Body of pancreas (tissue), 4 donors: ENCODE measurements around the gene ASCC3. TPM values are rescaled to one million over a fixed set of nuclear protein-coding genes. Genes with fewer than 3 reads are reported as not detected.

ENCODE experiments used
- ATAC-seq: fragments of 150-250 bp; one replicate; pipeline ENCODE4 v1.9.1; 2016
- DNase-seq, 4 donors: peaks; one replicate each; pipeline ENCODE4 v3.0.0-alpha.2; 2019
- H3K27ac ChIP-seq, 4 donors: fragments of 200-600 bp; sonication (generic); 1 replicate in 3 of 4; 2 replicates in 1 of 4; pipeline versions ENCODE4 v1.5.1 to v1.6.1; 2016 to 2019; ENCODE audit warnings: mild to moderate bottlenecking in 1 of 4, mixed read lengths in 1 of 4, moderate library complexity in 1 of 4
- H3K27me3 ChIP-seq, 2 donors: fragments of 200-600 bp; sonication (generic); one replicate each; pipeline ENCODE4 v1.6.0; 2016; ENCODE audit warnings: mild to moderate bottlenecking in 1 of 2
- H3K36me3 ChIP-seq, 2 donors: fragments of 200-600 bp; sonication (generic); replicated peaks in 1 of 2; 2 replicates each; pipeline ENCODE4 v1.5.1; 2016; ENCODE audit warnings: low read depth in 2 of 2; ENCODE audit not compliant: insufficient read depth in 1 of 2
- H3K4me1 ChIP-seq: fragments of 200-600 bp; sonication (generic); one replicate; pipeline ENCODE4 v1.6.0; 2016
- H3K4me3 ChIP-seq, 2 donors: fragments of 200-600 bp; sonication (generic); 1 replicate in 1 of 2; 2 replicates in 1 of 2; pipeline ENCODE4 v1.5.1; 2016 to 2019
- H3K9me3 ChIP-seq, 3 donors: fragments of 200-600 bp; sonication (generic); 1 replicate in 2 of 3; 2 replicates in 1 of 3; pipeline ENCODE4 v1.5.1; 2016
- POLR2A ChIP-seq, 3 donors: fragments of 450-650 bp; IDR thresholded peaks; one replicate each; pipeline ENCODE4 v1.6.1; 2016; ENCODE audit warnings: antibody characterized with exemption in 3 of 3, mild to moderate bottlenecking in 2 of 3
- WGBS, 2 donors: methylation state at CpG; one replicate each; pipeline ENCODE4 v1.1.5; 2017; 5-methylcytosine and 5-hydroxymethylcytosine counted together
- intact Hi-C: fragments of 100-400 bp; cut with DNase I; formaldehyde crosslinking; loops from one replicate; pipeline ENCODE4 v1.15.1; 2023
- total RNA-seq, 2 donors: library from RNA; depleted of rRNA; stranded (reverse); fragments of >200 nt; gene quantifications; one replicate each; pipeline ENCODE4 v1.1.0, GENCODE V29; 2016
- TF ChIP-seq, protein P1 (sequence below), 7 experiments: fragments of 450-650 bp in 4 of 7; fragments of 200-600 bp in 3 of 7; sonication (generic) in 3 of 7; IDR thresholded peaks; one replicate each; pipeline ENCODE4 v1.5.1; 2016 to 2019; ENCODE audit warnings: antibody characterized with exemption in 7 of 7

The ASCC3 gene
- total RNA-seq, 2 donors from 2014 or later = 16.8 to 26.5 TPM

DNA sequence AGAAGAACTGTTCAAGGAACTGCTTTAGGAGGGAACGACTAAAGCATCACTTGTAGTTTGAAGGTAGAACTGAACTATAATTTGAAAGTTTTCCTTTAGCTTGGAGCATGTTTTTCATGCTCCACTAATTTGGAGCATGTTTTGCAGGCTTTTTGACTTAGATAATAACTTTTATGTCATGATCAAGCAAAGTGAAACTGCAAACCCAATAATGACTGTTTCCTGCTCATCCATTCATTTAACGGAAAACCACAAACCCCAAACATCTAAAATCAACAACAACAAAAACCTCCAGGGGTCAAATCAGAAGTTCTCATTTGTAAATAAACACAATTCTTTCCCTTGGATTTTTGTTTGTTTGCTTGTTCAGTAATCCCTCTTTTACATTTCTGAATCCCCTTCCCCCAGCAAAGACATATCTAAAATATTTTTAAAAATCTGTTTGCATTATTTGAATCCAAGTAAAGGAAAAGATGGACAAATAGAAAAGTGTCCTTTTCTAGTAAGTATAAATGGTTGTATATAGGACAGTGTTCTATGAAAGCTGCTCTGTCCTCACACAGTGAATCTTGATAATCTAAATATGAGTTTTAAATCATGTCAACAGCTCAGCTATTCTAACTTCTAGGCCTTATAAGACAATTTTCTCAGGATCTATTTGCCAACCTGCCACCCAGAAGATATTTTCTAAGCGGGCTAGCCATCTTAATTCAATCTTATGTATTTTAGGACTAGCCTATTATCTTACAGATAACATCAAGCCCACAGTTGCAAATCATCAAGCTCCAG is 419.0 kb downstream of the ASCC3 start:
- Histone ChIP-seq H3K4me3 (peak overlapping the region in 1 of 2 donors; percentile 18), H3K4me1 (peaks cover 23% of the 10 kb centered on the region), H3K9me3 (no peaks in the 10 kb centered on the region), H3K36me3 (no peaks in the 10 kb centered on the region), H3K27ac (peak overlapping the region in 3 of 4 donors; percentile 60 to 93 (median 78)), H3K27me3 (peaks cover 0 to 38% of the 10 kb centered on the region in 2 donors)
- intact Hi-C loops = no loop called here
- DNase-seq (no peak), ATAC-seq (no peak)
- WGBS, 2 donors = 28 to 34% methylated on average over 3 of the region's 3 CpGs
- TF ChIP-seq POLR2A (IDR thresholded peaks at IDR 0.05) = no peak
- TF ChIP-seq, protein P1, sequence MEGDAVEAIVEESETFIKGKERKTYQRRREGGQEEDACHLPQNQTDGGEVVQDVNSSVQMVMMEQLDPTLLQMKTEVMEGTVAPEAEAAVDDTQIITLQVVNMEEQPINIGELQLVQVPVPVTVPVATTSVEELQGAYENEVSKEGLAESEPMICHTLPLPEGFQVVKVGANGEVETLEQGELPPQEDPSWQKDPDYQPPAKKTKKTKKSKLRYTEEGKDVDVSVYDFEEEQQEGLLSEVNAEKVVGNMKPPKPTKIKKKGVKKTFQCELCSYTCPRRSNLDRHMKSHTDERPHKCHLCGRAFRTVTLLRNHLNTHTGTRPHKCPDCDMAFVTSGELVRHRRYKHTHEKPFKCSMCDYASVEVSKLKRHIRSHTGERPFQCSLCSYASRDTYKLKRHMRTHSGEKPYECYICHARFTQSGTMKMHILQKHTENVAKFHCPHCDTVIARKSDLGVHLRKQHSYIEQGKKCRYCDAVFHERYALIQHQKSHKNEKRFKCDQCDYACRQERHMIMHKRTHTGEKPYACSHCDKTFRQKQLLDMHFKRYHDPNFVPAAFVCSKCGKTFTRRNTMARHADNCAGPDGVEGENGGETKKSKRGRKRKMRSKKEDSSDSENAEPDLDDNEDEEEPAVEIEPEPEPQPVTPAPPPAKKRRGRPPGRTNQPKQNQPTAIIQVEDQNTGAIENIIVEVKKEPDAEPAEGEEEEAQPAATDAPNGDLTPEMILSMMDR (IDR thresholded peaks at IDR 0.05) = no peak

DNA sequence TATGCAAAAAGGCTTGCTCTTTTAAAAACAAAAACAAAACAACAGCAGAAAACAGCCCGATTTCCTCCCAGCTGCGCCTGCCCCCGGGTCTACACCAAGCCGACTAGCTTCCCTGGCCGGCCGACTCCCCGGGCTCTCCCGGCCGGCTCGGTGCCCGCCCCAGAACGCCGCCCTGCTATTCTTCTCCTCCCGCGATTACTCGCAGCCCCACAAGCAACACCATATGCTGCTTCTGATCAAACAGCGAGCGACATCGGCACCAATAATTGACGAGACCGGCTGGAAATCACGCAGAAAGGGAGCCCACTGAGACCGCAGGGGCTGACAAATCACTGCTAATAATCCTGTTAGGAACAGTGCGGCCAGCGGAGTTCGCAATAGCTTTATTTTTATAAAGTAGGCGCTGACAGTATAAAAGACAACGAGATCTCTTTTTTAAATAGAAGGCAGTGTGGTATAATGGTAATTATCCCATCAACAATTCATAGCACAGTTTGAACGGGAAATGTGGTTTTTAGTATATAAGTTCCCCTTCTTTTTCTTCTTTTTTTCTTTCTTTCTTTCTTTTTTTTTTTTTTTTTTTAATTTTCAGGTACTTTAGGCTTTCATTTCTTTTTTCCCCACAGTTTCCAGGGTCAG is 419.7 kb downstream of the ASCC3 start:
- WGBS, 2 donors = 4 to 8% methylated on average over 29 of the region's 29 CpGs
- ATAC-seq = no peak
- H3K36me3 ChIP-seq = no peaks in the 10 kb centered on the region

DNA sequence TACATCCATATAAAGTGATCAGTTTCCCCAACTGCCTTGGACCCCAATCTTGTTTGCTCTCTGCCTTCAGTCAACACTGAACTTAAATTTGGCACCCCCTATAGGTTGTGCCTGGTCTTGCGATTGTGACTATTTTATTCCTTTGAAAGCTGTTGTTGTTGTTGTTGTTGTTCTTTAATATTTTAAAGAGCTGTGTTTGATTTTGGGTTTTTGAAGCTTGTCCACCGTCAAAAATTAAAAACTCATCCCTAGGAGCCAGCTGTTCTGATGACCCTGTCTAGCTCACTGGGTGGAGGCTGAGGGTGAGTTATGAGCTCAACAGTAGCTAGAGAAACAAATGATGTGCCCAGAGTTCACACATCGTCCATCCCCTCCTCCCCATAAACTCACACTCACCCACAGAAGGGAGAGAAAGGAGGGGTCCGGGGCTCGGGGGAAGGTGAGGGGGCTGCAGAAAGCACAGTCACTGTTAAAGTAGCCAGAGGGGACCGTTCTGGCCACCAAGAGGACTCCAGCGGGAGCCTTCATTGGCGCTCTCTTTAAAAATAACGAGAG is 420.4 kb downstream of the ASCC3 start:
- TF ChIP-seq POLR2A (IDR thresholded peaks at IDR 0.05) = no peak
- TF ChIP-seq, protein P1 (IDR thresholded peaks at IDR 0.05) = peak in 6 of 7 experiments; percentile 10 to 54 (median 38)
- no peaks in the 10 kb centered on the region for H3K36me3 ChIP-seq
- intact Hi-C loops = no loop called here
- H3K4me1 ChIP-seq = peaks cover 33% of the 10 kb centered on the region
- DNase-seq (no peak), ATAC-seq (no peak)
- WGBS, 2 donors = 8 to 11% methylated on average over 9 of the region's 9 CpGs
- H3K4me3 ChIP-seq = no peak overlapping the region
- H3K27me3 ChIP-seq = peaks cover 0 to 38% of the 10 kb centered on the region in 2 donors
- no peaks in the 10 kb centered on the region for H3K9me3 ChIP-seq
- H3K27ac ChIP-seq = peak overlapping the region in 3 of 4 donors; percentile 60 to 93 (median 78)

More for the DNA sequence above, 419.7 kb downstream of the ASCC3 start:
- Histone ChIP-seq H3K27me3 (peaks cover 0 to 38% of the 10 kb centered on the region in 2 donors), H3K4me1 (peaks cover 29% of the 10 kb centered on the region), H3K27ac (peak overlapping the region in 3 of 4 donors; percentile 60 to 93 (median 78)), H3K4me3 (no peak overlapping the region), H3K9me3 (no peaks in the 10 kb centered on the region)
- DNase-seq = peak in 1 of 4 donors; percentile 42
- TF ChIP-seq, protein P1 (IDR thresholded peaks at IDR 0.05) = no peak
- TF ChIP-seq POLR2A (IDR thresholded peaks at IDR 0.05) = no peak
- intact Hi-C loops = no loop called here

DNA sequence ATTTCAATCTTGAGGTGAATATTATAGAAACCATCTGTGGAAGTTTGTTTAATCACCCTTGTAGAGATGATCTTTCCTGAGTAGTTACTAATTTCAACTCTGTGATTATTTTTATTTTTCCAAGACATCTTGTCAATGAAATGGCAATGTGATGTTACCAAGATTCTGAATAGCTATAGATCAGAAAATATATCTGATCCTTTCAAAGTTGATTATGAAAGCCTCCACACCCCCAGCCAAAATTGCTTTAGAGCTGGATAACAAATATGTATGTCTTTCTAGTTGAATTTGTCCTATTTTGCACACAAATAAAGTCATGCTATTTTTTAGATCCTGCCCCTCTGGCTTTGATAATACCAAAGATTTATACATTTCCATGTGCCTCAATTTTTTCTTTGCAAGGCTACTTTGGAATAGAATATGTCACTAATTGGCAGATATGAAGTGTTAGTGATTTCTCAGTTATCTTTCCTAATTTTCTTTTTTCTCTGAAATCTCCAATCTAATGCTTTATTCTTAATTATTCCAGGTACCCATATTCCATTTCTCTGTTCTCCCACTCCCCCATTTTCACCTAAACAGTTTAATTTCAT is 421.4 kb downstream of the ASCC3 start:
- no peak for ATAC-seq
- no peak for DNase-seq
- Histone ChIP-seq H3K4me1 (peaks cover 32% of the 10 kb centered on the region), H3K36me3 (no peaks in the 10 kb centered on the region), H3K27ac (peak overlapping the region in 3 of 4 donors; percentile 33 to 93 (median 78)), H3K4me3 (no peak overlapping the region), H3K9me3 (no peaks in the 10 kb centered on the region), H3K27me3 (peaks cover 0 to 36% of the 10 kb centered on the region in 2 donors)
- TF ChIP-seq, protein P1 (IDR thresholded peaks at IDR 0.05) = no peak
- no peak for TF ChIP-seq POLR2A (IDR thresholded peaks at IDR 0.05)
- intact Hi-C loops = no loop called here
